Uterus (tissue), 4 donors: ENCODE measurements around the gene ABCA13. TPM values are rescaled to one million over a fixed set of nuclear protein-coding genes. Genes with fewer than 3 reads are reported as not detected.

Source experiments
- DNase-seq, 2 donors: peaks; one replicate each; pipeline ENCODE4 v3.0.0-alpha.2; 2019 to 2020
- H3K27ac ChIP-seq, 2 donors: fragments of 200-600 bp; sonication (generic); 1 replicate in 1 of 2; 2 replicates in 1 of 2; pipeline ENCODE4 v1.5.1; 2016 to 2018
- H3K27me3 ChIP-seq, 2 donors: fragments of 200-600 bp; sonication (generic); one replicate each; pipeline ENCODE4 v1.5.1; 2018 to 2019; ENCODE audit warnings: control low read depth in 1 of 2
- H3K36me3 ChIP-seq, 2 donors: fragments of 200-600 bp; sonication (generic); one replicate each; pipeline ENCODE4 v1.5.1; 2019; ENCODE audit warnings: control low read depth in 1 of 2
- H3K4me1 ChIP-seq, 2 donors: fragments of 200-600 bp; sonication (generic); one replicate each; pipeline ENCODE4 v1.5.1; 2018 to 2019; ENCODE audit warnings: control low read depth in 1 of 2
- H3K4me3 ChIP-seq, 2 donors: fragments of 200-600 bp; sonication (generic); 1 replicate in 1 of 2; 2 replicates in 1 of 2; pipeline ENCODE4 v1.5.1; 2018 to 2019; ENCODE audit warnings: mild to moderate bottlenecking in 1 of 2
- H3K9me3 ChIP-seq, 2 donors: fragments of 200-600 bp; sonication (generic); one replicate each; pipeline ENCODE4 v1.5.1; 2019; ENCODE audit warnings: control low read depth in 1 of 2
- POLR2A ChIP-seq, 2 donors: fragments of 450-650 bp; IDR thresholded peaks; one replicate each; pipeline ENCODE4 v1.6.1; 2016; ENCODE audit warnings: antibody characterized with exemption in 2 of 2, mild to moderate bottlenecking in 1 of 2, moderate library complexity in 1 of 2
- intact Hi-C: fragments of 100-400 bp; cut with DNase I; formaldehyde crosslinking; loops from one replicate; pipeline ENCODE4 v1.15.1; 2023; ENCODE audit warnings: low total_unique reads
- total RNA-seq, 4 donors: library from RNA; depleted of rRNA in 3 of 4; stranded (reverse); fragments of >200 nt in 3 of 4; gene quantifications; one replicate each; pipeline versions ENCODE4 v1.1.0 to v1.2.4, GENCODE V29; 2014 to 2023
- TF ChIP-seq, protein P1 (sequence below), 4 experiments: fragments of 200-600 bp in 2 of 4; fragments of 450-650 bp in 2 of 4; sonication (generic) in 2 of 4; IDR thresholded peaks; one replicate each; pipeline ENCODE4 v1.5.1; 2016 to 2019; ENCODE audit warnings: antibody characterized with exemption in 4 of 4, mild to moderate bottlenecking in 2 of 4, moderate library complexity in 1 of 4
- donor health status: DM: yes; HTN: yes; CAD: no.

The ABCA13 gene
- total RNA-seq, 4 donors from 2014 or later, result 0.12 to 1.0 (median 0.26) TPM; not detected in 1

- intact Hi-C loops, result no loop called here
- no peaks in the 10 kb centered on the region for H3K9me3 ChIP-seq
- TF ChIP-seq, protein P1, sequence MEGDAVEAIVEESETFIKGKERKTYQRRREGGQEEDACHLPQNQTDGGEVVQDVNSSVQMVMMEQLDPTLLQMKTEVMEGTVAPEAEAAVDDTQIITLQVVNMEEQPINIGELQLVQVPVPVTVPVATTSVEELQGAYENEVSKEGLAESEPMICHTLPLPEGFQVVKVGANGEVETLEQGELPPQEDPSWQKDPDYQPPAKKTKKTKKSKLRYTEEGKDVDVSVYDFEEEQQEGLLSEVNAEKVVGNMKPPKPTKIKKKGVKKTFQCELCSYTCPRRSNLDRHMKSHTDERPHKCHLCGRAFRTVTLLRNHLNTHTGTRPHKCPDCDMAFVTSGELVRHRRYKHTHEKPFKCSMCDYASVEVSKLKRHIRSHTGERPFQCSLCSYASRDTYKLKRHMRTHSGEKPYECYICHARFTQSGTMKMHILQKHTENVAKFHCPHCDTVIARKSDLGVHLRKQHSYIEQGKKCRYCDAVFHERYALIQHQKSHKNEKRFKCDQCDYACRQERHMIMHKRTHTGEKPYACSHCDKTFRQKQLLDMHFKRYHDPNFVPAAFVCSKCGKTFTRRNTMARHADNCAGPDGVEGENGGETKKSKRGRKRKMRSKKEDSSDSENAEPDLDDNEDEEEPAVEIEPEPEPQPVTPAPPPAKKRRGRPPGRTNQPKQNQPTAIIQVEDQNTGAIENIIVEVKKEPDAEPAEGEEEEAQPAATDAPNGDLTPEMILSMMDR (IDR thresholded peaks at IDR 0.05), result no peak
- TF ChIP-seq POLR2A (IDR thresholded peaks at IDR 0.05), result no peak
- H3K27ac ChIP-seq, result no peak overlapping the region
- no peaks in the 10 kb centered on the region for H3K36me3 ChIP-seq
- H3K27me3 ChIP-seq, result no peaks in the 10 kb centered on the region
- no peaks in the 10 kb centered on the region for H3K4me1 ChIP-seq
- H3K4me3 ChIP-seq, result no peak overlapping the region
- no peak for DNase-seq
Measured at GRCh38 chr7:48309720-48310119, 138.5 kb downstream of the ABCA13 start.

GRCh38 chr7:48311464-48312100 is 140.3 kb downstream of the ABCA13 start:
- intact Hi-C loops, result no loop called here
- TF ChIP-seq, protein P1 (IDR thresholded peaks at IDR 0.05), result no peak
- TF ChIP-seq POLR2A (IDR thresholded peaks at IDR 0.05), result no peak
- Histone ChIP-seq H3K4me3 (no peak overlapping the region), H3K27me3 (no peaks in the 10 kb centered on the region), H3K27ac (no peak overlapping the region), H3K9me3 (no peaks in the 10 kb centered on the region), H3K4me1 (no peaks in the 10 kb centered on the region), H3K36me3 (no peaks in the 10 kb centered on the region)
- DNase-seq, result no peak

DNA sequence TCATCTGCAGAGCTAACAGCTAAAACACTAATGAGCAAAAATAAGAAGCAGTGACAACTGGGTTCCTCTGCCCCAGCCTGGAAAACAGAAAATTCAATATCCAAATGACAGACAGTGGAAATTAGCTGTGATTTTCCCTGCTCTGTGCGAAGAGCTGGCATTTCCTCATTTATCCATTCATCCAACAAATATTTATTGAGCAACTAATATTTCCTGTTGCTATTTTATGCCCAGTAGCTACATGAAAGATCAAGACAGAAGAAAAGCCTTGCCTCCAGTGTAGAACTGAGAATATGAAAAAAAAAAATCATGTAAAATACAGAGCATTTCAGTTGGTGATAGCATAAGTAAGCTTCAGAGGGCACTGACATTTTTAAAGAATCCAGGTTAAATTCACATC is 140.9 kb downstream of the ABCA13 start:
- Histone ChIP-seq H3K4me1 (no peaks in the 10 kb centered on the region), H3K4me3 (no peak overlapping the region), H3K36me3 (no peaks in the 10 kb centered on the region), H3K9me3 (no peaks in the 10 kb centered on the region), H3K27ac (no peak overlapping the region), H3K27me3 (no peaks in the 10 kb centered on the region)
- TF ChIP-seq, protein P1 (IDR thresholded peaks at IDR 0.05), result no peak
- TF ChIP-seq POLR2A (IDR thresholded peaks at IDR 0.05), result no peak
- intact Hi-C loops, result no loop called here
- DNase-seq, result no peak

GRCh38 chr7:48316768-48317167 is 145.5 kb downstream of the ABCA13 start:
- Histone ChIP-seq H3K36me3 (no peaks in the 10 kb centered on the region), H3K9me3 (no peaks in the 10 kb centered on the region), H3K27ac (no peak overlapping the region), H3K27me3 (no peaks in the 10 kb centered on the region), H3K4me1 (no peaks in the 10 kb centered on the region), H3K4me3 (no peak overlapping the region)
- intact Hi-C loops, result no loop called here
- TF ChIP-seq POLR2A (IDR thresholded peaks at IDR 0.05), result no peak
- TF ChIP-seq, protein P1 (IDR thresholded peaks at IDR 0.05), result no peak
- no peak for DNase-seq

DNA sequence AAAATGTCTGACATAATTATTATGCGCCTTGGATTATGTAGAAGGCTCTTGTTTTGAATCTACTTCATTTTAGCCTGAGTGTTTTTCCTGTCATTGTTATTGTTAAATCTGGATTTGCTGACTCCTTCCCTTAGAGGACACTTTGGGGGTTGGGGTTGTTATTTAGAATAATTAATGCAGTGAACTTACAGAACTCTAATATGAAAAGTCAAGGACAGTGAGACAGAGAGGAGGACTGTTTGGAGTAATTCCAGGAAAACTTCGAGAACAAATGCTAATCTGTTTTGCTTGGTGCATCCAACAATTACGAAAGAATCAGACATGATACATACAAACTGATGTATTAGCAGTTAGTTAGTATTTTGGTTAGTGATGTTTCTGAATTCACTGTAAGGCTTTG is 146.1 kb downstream of the ABCA13 start:
- no peak for DNase-seq
- no peak overlapping the region for H3K27ac ChIP-seq
- no peaks in the 10 kb centered on the region for H3K4me1 ChIP-seq
- H3K36me3 ChIP-seq, result no peaks in the 10 kb centered on the region
- no peaks in the 10 kb centered on the region for H3K9me3 ChIP-seq
- no peak for TF ChIP-seq POLR2A (IDR thresholded peaks at IDR 0.05)
- no peaks in the 10 kb centered on the region for H3K27me3 ChIP-seq
- H3K4me3 ChIP-seq, result no peak overlapping the region
- intact Hi-C loops, result no loop called here
